ENCODE results near the gene IFNA5. TPM values are rescaled to one million over a fixed set of nuclear protein-coding genes. Genes with fewer than 3 reads are reported as not detected.

The IFNA5 gene
- total and polyA plus RNA-seq, 2 of the 8 experiments (the other 6 are each of a cell fraction or from before 2014, with no cell fraction given), result not detected

DNA sequence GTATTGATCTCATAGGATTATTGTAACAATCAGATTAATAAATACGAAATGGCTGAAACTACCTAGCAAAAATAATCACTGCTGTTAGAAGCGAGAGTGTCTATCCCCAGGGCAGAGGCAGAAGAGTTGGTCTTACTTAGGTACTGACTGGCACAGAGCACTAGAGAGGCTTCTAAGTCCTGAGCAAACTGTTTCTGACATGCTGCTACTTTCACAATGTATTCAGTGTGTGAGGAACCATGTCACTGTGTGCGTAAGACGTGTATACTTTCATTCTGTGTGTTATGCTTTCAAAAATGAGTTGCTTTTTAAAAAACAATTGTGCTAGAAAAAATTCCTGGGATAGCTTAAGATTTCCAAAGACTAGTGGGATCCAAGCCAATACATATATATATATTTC is 35.6 kb upstream of the IFNA5 start:
- no peak overlapping the region for H4K8ac ChIP-seq (ENCODE audit: extremely low read depth, insufficient read depth, low read length)
- H3K79me2 ChIP-seq (ENCODE audit: control insufficient read depth in 1 of 2, insufficient read depth in 2 of 2, low read length in 2 of 2), result no peaks in the 10 kb centered on the region
- no peak overlapping the region for H2BK15ac ChIP-seq (ENCODE audit: low read length)
- FAIRE-seq, result no peak
- H3K27ac ChIP-seq (ENCODE audit: low read depth, low read length), result no peak overlapping the region
- H3K4me3 ChIP-seq (ENCODE audit: extremely low read depth in 1 of 4, insufficient read depth in 2 of 4, low read depth in 3 of 4, low read length in 4 of 4), result no peak overlapping the region
- H3K23me2 ChIP-seq (ENCODE audit: low read depth, low read length), result no peaks in the 10 kb centered on the region
- no peak overlapping the region for H2AK5ac ChIP-seq (ENCODE audit: low read depth, low read length)
- H2BK5ac ChIP-seq (ENCODE audit: low read depth, low read length), result no peak overlapping the region
- H3K18ac ChIP-seq (ENCODE audit: extremely low read depth, low read length), result no peak overlapping the region
- H3K9ac ChIP-seq (replicated peaks in 1 of 4; ENCODE audit: extremely low read depth in 1 of 4, low read depth in 3 of 4, low read length in 3 of 4), result no peak overlapping the region
- no peak overlapping the region for H4K91ac ChIP-seq (replicated peaks; ENCODE audit: insufficient read length, low read length)
- H3K4me1 ChIP-seq (replicated peaks in 1 of 4; ENCODE audit: control insufficient read depth in 3 of 4, insufficient read depth in 4 of 4, low read length in 3 of 4), result no peaks in the 10 kb centered on the region
- TF ChIP-seq POLR2AphosphoS5 (IDR thresholded peaks at IDR 0.05; ENCODE audit: low read depth, low read length) (no peak), EGR1 (IDR thresholded peaks at IDR 0.05; ENCODE audit: borderline replicate concordance, low read depth, low read length) (no peak), JUND (IDR thresholded peaks at IDR 0.05; ENCODE audit: low read length) (no peak), POLR2A (IDR thresholded peaks at IDR 0.05; ENCODE audit: control extremely low read depth in 1 of 2, low read depth in 2 of 2, low read length in 2 of 2) (no peak), SP1 (IDR thresholded peaks at IDR 0.05; ENCODE audit: low read depth, low read length) (no peak), BCL11A (IDR thresholded peaks at IDR 0.05; ENCODE audit: low read depth in 2 of 2, low read length in 2 of 2) (no peak), RNF2 (IDR thresholded peaks at IDR 0.05; ENCODE audit: borderline replicate concordance, low read depth, low read length, missing control alignments, poor library complexity, severe bottlenecking) (no peak), SUZ12 (IDR thresholded peaks at IDR 0.05; ENCODE audit: low read length) (no peak), SIRT6 (IDR thresholded peaks at IDR 0.05; ENCODE audit: low read length) (no peak), SIN3A (conservative IDR thresholded peaks at IDR 0.05 in 1 of 2, IDR thresholded peaks at IDR 0.05 in 1 of 2; ENCODE audit: low read depth in 1 of 2, low read length in 2 of 2) (no peak), CTCF (IDR thresholded peaks at IDR 0.05; ENCODE audit: control extremely low read depth in 1 of 3, insufficient read depth in 1 of 3, low read depth in 1 of 3, low read length in 3 of 3) (no peak)
- no peaks in the 10 kb centered on the region for H3K9me3 ChIP-seq (ENCODE audit: insufficient read depth in 2 of 2, low read depth in 1 of 2, low read length in 1 of 2)
- no peak overlapping the region for H2AFZ ChIP-seq (ENCODE audit: low read length)
- H2BK120ac ChIP-seq (replicated peaks; ENCODE audit: low read depth, low read length), result no peak overlapping the region
- no peak overlapping the region for H4K5ac ChIP-seq (ENCODE audit: insufficient read length, low read depth, low read length)
- no peaks in the 10 kb centered on the region for H3K79me1 ChIP-seq (ENCODE audit: low read depth, low read length)
- H3K23ac ChIP-seq (ENCODE audit: insufficient read length), result no peak overlapping the region
- H3K4ac ChIP-seq (replicated peaks; ENCODE audit: insufficient read length, low read depth, low read length), result no peak overlapping the region
- ChIA-PET CTCF (ENCODE audit: partially characterized antibody) (interaction anchor here (0.7 to 3.1 kb wide), 7 partner anchors 15 to 62 kb away, joined by 3 to 13 read pairs (median 5); no protein-coding TSS in a partner anchor), POLR2A (ENCODE audit: partially characterized antibody) (no interaction called here)
- H3K14ac ChIP-seq (ENCODE audit: insufficient read length), result no peak overlapping the region
- H3K36me3 ChIP-seq (ENCODE audit: control insufficient read depth in 2 of 4, insufficient read depth in 4 of 4, low read length in 3 of 4), result no peaks in the 10 kb centered on the region
- no peak overlapping the region for H2BK12ac ChIP-seq (ENCODE audit: low read depth, low read length)
- H3K27me3 ChIP-seq (replicated peaks in 1 of 4; ENCODE audit: control insufficient read depth in 3 of 4, extremely low read depth in 1 of 4, insufficient read depth in 3 of 4, low read length in 3 of 4), result no peaks in the 10 kb centered on the region
- no peak overlapping the region for H2BK20ac ChIP-seq (ENCODE audit: low read length)
- H4K20me1 ChIP-seq (replicated peaks in 1 of 2; ENCODE audit: control insufficient read depth in 1 of 2, insufficient read depth in 2 of 2, low read length in 2 of 2), result no peaks in the 10 kb centered on the region
- no peak for DNase-seq (ENCODE audit: low read depth in 1 of 2, low spot score in 2 of 2)
- no peak overlapping the region for H3K56ac ChIP-seq (replicated peaks; ENCODE audit: insufficient read length, low read depth, low read length)
- no peak overlapping the region for H3K4me2 ChIP-seq (ENCODE audit: insufficient read depth in 1 of 2, low read depth in 2 of 2, low read length in 2 of 2)
- 89% methylated on average over 4 of the region's 4 CpGs; no CpG with 5 or more reads in 1 of the 2 experiments for WGBS, 2 experiments (ENCODE audit: extremely low coverage in 1 of 2, insufficient coverage in 1 of 2, insufficient read length in 1 of 2, insufficient replicate concordance in 2 of 2, low coverage in 1 of 2, low lambda C conversion rate in 2 of 2, missing lambda C conversion rate in 1 of 2)
